EH (cell line): Measurements from ENCODE around the gene KLHL18.
"Not testable (repeated sequence)": the region's sequence is repeated elsewhere in the genome, so short reads cannot be mapped to it uniquely, and the experiment has no call there.

Experiments used
- DNase-seq: peaks from one replicate; pipeline ENCODE4 v3.0.0-alpha.2; 2015; ENCODE audit warnings: low read depth

KLHL18 gene

GRCh38 chr3:47314056-47314764 is 31.5 kb downstream of the KLHL18 start:
- no peak for DNase-seq

GRCh38 chr3:47315069-47315647 is 32.4 kb downstream of the KLHL18 start:
- peak; percentile 29 for DNase-seq

GRCh38 chr3:47316151-47316550 is 33.4 kb downstream of the KLHL18 start:
- not testable (repeated sequence) for DNase-seq

GRCh38 chr3:47318916-47319315 is 36.2 kb downstream of the KLHL18 start:
- peak; percentile 73 for DNase-seq

GRCh38 chr3:47319956-47320355 is 37.2 kb downstream of the KLHL18 start:
- DNase-seq = no peak

- DNase-seq = peak; percentile 53
Measured at GRCh38 chr3:47323431-47324277, 40.9 kb downstream of the KLHL18 start.

- peak; percentile 82 for DNase-seq
Measured at GRCh38 chr3:47324278-47324865, 41.6 kb downstream of the KLHL18 start.

- DNase-seq = no peak
Measured at GRCh38 chr3:47333907-47334306, 51.2 kb downstream of the KLHL18 start.

- DNase-seq = no peak
Measured at GRCh38 chr3:47337656-47338055, 54.9 kb downstream of the KLHL18 start.

GRCh38 chr3:47339951-47340350 is 57.2 kb downstream of the KLHL18 start:
- no peak for DNase-seq

- no peak for DNase-seq
Measured at GRCh38 chr3:47340866-47341265, 58.1 kb downstream of the KLHL18 start.

- DNase-seq = peak; percentile 25
Measured at GRCh38 chr3:47342151-47342550, 59.4 kb downstream of the KLHL18 start.

- DNase-seq = no peak
Measured at GRCh38 chr3:47342812-47343211, 60.1 kb downstream of the KLHL18 start.

GRCh38 chr3:47343471-47343971 is 60.8 kb downstream of the KLHL18 start:
- DNase-seq = no peak

GRCh38 chr3:47344971-47345370 is 62.2 kb downstream of the KLHL18 start:
- no peak for DNase-seq

- peak; percentile 81 for DNase-seq
Measured at GRCh38 chr3:47347217-47347801, 64.6 kb downstream of the KLHL18 start.

GRCh38 chr3:47348411-47349154 is 65.8 kb downstream of the KLHL18 start:
- peak; percentile 13 for DNase-seq

- DNase-seq = no peak
Measured at GRCh38 chr3:47355010-47355409, 72.3 kb downstream of the KLHL18 start.

- DNase-seq = no peak
Measured at GRCh38 chr3:47356201-47356600, 73.5 kb downstream of the KLHL18 start.

GRCh38 chr3:47359323-47359722 is 76.6 kb downstream of the KLHL18 start:
- no peak for DNase-seq

- DNase-seq = not testable (repeated sequence)
Measured at GRCh38 chr3:47360110-47360517, 77.4 kb downstream of the KLHL18 start.
